Stomach (tissue), 4 donors: ENCODE data around the gene C17orf67.

Source experiments
- EP300 ChIP-seq: sonication (generic); formaldehyde crosslinking; IDR thresholded peaks from one replicate; pipeline ENCODE4 v1.6.1; 2017; ENCODE audit warnings: antibody characterized with exemption
- POLR2A ChIP-seq, 4 donors: fragments of 450-650 bp; IDR thresholded peaks; one replicate each; pipeline ENCODE4 v1.6.1; 2016; ENCODE audit warnings: antibody characterized with exemption in 4 of 4, control low read depth in 2 of 4, mild to moderate bottlenecking in 1 of 4, moderate library complexity in 1 of 4
- TF ChIP-seq, protein P1 (sequence below), 7 experiments: fragments of 450-650 bp in 4 of 7; fragments of 200-600 bp in 3 of 7; sonication (generic) in 3 of 7; IDR thresholded peaks; one replicate each; pipeline ENCODE4 v1.5.1; 2016 to 2019; ENCODE audit warnings: antibody characterized with exemption in 7 of 7, control low read depth in 2 of 7, mild to moderate bottlenecking in 1 of 7

DNA sequence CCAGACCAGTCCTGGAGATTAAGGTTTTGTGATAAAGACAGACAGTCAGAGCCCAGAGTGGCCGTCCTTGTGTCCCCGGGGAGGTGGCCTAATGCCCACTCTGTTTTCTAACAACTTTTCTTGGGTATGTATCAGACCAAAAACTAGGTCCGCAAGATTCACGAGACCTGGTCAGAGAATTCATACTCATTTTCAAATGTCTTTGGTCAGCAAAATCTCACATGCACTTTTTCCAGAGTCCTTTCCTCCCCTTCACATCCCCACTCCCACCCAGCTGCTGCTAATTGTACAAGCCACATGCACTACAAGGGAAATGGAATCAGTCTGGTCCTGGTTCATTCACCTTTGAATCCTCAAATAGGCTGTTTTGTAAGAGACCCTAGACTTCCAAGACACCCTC lies 61.7 kb downstream of the C17orf67 start:
- TF ChIP-seq POLR2A (IDR thresholded peaks at IDR 0.05) (no peak), EP300 (no peak)
- TF ChIP-seq, protein P1, sequence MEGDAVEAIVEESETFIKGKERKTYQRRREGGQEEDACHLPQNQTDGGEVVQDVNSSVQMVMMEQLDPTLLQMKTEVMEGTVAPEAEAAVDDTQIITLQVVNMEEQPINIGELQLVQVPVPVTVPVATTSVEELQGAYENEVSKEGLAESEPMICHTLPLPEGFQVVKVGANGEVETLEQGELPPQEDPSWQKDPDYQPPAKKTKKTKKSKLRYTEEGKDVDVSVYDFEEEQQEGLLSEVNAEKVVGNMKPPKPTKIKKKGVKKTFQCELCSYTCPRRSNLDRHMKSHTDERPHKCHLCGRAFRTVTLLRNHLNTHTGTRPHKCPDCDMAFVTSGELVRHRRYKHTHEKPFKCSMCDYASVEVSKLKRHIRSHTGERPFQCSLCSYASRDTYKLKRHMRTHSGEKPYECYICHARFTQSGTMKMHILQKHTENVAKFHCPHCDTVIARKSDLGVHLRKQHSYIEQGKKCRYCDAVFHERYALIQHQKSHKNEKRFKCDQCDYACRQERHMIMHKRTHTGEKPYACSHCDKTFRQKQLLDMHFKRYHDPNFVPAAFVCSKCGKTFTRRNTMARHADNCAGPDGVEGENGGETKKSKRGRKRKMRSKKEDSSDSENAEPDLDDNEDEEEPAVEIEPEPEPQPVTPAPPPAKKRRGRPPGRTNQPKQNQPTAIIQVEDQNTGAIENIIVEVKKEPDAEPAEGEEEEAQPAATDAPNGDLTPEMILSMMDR (IDR thresholded peaks at IDR 0.05), result no peak
